ENCODE data around the gene SDC3. TPM values are rescaled to one million over a fixed set of nuclear protein-coding genes. Genes with fewer than 3 reads are reported as not detected.

Gene SDC3
- total and polyA plus RNA-seq, 11 donors: 16.8 to 83.4 (median 28.8) TPM

GRCh38 chr1:30877205-30877912, 31.2 kb downstream of the SDC3 start:
- peak overlapping the region in 8 of 12 donors; percentile 12 to 85 (median 40) for H3K27ac ChIP-seq
- H3K36me3 ChIP-seq: peaks cover 6 to 32% (median 18%) of the 10 kb centered on the region in 9 donors
- DNase-seq: peak; percentile 69 to 80 (median 79)
- WGBS, 4 donors: 56 to 59% (median 56%) methylated on average over 10 of the region's 10 CpGs
- intact Hi-C loops (cut with DNase I): no loop called here
- H3K4me3 ChIP-seq: no peak overlapping the region
- no peaks in the 10 kb centered on the region for H3K27me3 ChIP-seq
- ATAC-seq: peak; percentile 56 to 92 (median 77)
- H3K4me1 ChIP-seq: peaks cover 0 to 38% (median 16%) of the 10 kb centered on the region in 12 donors
- H3K9me3 ChIP-seq: peaks cover 0 to 15% (median 8%) of the 10 kb centered on the region in 12 donors
- no peak for TF ChIP-seq CTCF (IDR thresholded peaks at IDR 0.05)

- no peak for ATAC-seq
- Histone ChIP-seq H3K27ac (peak overlapping the region in 3 of 12 donors; percentile 12 to 85 (median 64)), H3K4me1 (peaks cover 0 to 31% (median 15%) of the 10 kb centered on the region in 12 donors), H3K4me3 (no peak overlapping the region), H3K27me3 (no peaks in the 10 kb centered on the region), H3K36me3 (peaks cover 6 to 39% (median 21%) of the 10 kb centered on the region in 9 donors), H3K9me3 (peaks cover 0 to 17% (median 9%) of the 10 kb centered on the region in 12 donors)
- WGBS, 4 donors: 94 to 96% (median 95%) methylated on average over 20 to 25 of the region's 25 CpGs
- intact Hi-C loops (cut with DNase I): no loop called here
- TF ChIP-seq CTCF (IDR thresholded peaks at IDR 0.05): peak in 1 of 12 donors; percentile 5
- no peak for TF ChIP-seq POLR2A (IDR thresholded peaks at IDR 0.05)
- peak in 1 of 5 donors; percentile 26 for DNase-seq
Observed at GRCh38 chr1:30876451-30877204, 31.9 kb downstream of the SDC3 start.

GRCh38 chr1:30875916-30876315, 32.6 kb downstream of the SDC3 start:
- H3K36me3 ChIP-seq: peaks cover 6 to 46% (median 21%) of the 10 kb centered on the region in 9 donors
- peak overlapping the region in 1 of 12 donors; percentile 85 for H3K27ac ChIP-seq

More at GRCh38 chr1:30875916-30876315, 32.6 kb downstream of the SDC3 start:
- Histone ChIP-seq H3K9me3 (peaks cover 0 to 17% (median 9%) of the 10 kb centered on the region in 12 donors), H3K27me3 (no peaks in the 10 kb centered on the region), H3K4me3 (no peak overlapping the region), H3K4me1 (peaks cover 0 to 28% (median 14%) of the 10 kb centered on the region in 12 donors)
- TF ChIP-seq CTCF (IDR thresholded peaks at IDR 0.05): no peak
- TF ChIP-seq POLR2A (IDR thresholded peaks at IDR 0.05): no peak
- ATAC-seq (no peak), DNase-seq (no peak)
- intact Hi-C loops (cut with DNase I): no loop called here
- 86 to 92% (median 89%) methylated on average over 11 of the region's 11 CpGs for WGBS, 4 donors

Data from heart left ventricle (tissue), 16 donors.